Body of pancreas (tissue), 4 donors: ENCODE measurements around the gene OLA1.
"Not testable (repeated sequence)": the region's sequence is repeated elsewhere in the genome, so short reads cannot be mapped to it uniquely, and the experiment has no call there.

ENCODE experiments used
- CTCF ChIP-seq, 7 experiments: fragments of 450-650 bp in 4 of 7; fragments of 200-600 bp in 3 of 7; sonication (generic) in 3 of 7; IDR thresholded peaks; one replicate each; pipeline ENCODE4 v1.5.1; 2016 to 2019; ENCODE audit warnings: antibody characterized with exemption in 7 of 7
- POLR2A ChIP-seq, 3 donors: fragments of 450-650 bp; IDR thresholded peaks; one replicate each; pipeline ENCODE4 v1.6.1; 2016; ENCODE audit warnings: antibody characterized with exemption in 3 of 3, mild to moderate bottlenecking in 2 of 3

DNA sequence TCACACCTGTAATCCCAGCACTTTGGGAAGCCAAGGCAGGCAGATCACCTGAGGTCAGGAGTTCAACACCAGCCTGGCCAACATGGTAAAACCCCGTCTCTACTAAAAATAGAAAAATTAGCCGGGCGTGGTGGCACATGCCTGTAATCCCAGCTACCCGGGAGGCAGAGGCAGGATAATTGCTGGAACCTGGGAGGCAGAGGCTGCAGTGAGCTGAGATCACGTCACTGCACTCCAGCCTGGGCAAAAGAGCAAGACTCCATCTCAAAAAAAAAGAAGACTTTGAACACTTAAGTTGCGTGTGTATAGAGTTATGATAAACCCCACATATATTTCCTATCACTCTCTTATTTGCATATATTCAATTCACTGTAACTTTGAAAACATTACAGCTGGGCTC, 2.7 kb downstream of the OLA1 start:
- TF ChIP-seq CTCF, POLR2A (IDR thresholded peaks at IDR 0.05): not testable (repeated sequence)
